GM19240 (cell line): ENCODE data around the gene DCLRE1B.

Experiments
- DNase-seq: peaks from one replicate; pipeline ENCODE4 v3.0.0; 2011; ENCODE audit warnings: low spot score; ENCODE audit not compliant: insufficient read length

DCLRE1B gene

DNA sequence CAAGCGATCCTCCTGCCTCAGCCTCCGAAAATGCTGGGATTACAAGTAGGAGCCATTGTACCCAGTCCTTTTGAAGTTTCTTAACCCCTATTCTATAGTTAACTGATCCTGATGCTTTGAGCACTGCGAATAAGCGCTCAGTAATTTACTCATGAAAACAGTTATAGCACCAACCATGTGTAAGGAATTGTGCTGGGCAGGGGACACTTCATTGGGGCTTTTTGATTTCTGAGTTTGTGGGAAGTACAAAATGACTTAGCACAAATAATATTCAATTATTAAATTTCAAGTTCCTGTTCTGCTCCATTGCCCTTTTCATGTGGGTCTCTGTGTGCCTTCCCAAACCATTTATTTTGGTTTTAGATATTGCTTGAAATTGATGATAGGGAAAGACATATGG, 17.8 kb downstream of the DCLRE1B start:
- no peak for DNase-seq

DNA sequence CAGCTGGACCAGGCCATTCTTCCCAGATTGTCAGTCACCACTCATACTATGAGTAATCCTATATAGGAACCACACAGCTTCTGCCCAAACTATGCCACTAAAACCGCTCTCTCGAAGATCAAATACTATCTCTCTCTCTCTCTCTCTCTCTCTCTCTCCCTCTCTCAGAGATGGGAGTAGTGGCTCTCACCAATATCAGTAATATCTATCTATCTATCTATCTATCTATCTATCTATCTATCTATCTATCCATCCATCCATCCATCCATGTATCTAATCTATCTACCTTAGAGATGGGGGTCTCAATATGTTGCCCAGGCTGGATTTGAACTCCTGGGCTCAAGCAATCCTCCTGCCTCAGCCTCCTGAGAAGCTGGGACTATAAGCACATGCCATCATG, 19.3 kb downstream of the DCLRE1B start:
- no peak for DNase-seq

DNA sequence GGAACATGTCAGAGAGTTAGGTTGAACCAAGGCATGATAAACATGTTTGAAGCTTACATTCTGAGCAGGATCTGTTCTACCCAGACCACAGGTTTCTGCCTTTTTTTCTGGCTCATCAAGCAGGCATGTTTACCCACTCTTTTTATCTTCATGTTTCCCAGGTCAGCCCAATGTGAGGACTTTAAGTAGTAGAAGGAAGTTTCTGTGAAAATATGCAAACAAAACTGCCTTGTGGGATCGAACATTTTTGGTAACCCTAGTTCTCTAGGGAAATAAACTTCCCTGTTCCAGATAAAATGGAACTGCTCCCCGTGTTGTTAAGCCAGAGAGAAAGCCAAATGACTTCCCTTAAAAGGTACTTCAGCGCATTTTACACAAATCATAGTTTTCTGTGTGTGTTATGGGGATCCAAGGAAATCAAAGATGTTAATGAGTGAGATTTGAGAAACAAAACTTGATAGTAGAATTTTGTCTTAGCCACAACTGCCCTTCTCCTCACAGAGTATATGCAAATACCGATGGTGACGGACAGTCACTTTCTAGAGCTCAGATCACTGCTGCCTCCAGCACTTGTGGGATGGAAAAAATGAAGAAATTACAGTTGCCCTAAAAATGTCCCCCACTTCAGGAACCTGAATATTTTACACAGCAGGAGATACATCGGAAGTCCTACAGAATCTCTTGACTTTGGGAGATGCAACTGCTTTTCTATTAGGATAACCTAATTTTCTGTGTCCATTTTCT, 23.2 kb downstream of the DCLRE1B start:
- peak; percentile 21 for DNase-seq

DNA sequence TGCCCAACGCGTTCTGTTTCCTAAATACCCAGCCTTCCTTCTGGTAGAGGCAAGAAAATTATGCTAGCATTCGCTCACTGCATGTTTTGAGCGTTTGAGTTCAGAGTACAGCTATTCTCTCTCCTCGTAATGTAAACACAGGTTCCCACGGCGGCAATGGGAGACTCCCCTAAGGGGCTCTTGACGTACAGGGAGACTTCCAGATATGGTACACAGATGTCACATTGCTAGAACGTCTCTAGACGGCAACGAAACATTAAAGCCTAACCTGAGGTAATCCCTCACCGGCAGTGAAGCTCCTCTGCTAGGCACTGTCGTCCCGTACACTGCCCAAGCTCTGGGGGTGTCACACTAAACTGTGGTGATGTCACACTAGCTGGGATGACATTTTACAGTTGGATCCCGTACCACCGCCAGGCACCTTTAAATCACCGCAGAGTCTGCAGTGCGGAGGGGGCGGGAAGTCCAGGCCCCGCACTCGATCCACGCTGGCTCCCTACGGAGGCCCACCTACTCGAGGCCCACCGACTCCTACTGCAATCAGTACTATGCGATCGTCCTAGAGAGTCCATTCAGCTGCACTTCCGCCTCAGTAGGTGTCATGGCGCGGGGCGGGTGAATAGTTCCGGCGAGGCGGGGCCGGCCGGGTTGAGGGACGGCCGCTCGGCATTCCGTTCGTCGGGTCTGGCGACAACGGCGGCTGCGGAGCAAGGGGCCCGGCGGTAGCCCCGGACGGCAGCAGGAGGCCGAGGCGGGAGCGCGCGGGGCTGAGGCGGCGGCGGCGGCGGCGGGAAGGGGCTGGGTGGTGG, 24.0 kb downstream of the DCLRE1B start, which contains the start of gene HIPK1:
Gene HIPK1, plus strand, starts transcription at position 384 of the 809 bp plus-strand sequence.
- peak; percentile 40 for DNase-seq

DNA sequence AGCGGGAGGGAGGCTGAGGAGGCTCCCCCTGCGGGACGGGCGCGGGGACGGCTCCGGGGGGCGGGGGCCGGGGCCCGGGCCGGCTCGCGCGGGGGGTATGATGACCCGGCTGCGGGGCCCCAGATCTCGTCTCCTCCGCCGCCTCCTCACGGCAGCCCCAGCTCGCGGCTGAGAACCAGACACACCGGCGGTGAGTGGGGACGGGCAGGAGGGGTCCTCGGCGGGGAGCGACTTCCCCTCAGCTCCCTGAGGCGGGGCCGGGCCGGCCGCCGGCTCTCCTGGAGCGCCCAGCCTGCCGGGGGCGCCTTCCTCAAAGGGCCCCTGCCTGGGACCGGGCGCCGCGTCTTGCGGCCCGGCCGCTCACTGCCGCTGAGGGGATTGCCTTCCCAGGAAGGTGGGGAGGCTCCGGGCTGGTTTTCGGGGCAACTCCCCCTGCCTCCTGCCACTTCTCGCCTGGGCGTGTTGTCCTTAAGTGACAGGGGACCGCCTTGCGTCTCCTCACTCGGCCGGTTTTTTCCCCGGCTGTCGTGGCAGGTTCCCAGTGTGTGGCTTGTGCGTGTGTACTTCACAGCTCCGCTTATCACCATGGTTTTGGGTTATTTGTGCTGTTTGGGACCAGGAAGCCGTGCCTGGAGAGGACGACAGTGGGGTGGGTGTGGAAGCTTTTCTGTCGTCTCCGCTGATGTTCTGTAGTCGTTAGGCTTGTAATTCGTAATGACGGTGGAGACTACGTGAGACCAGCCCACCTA, 24.8 kb downstream of the DCLRE1B start:
- DNase-seq, result peak; percentile 24

DNA sequence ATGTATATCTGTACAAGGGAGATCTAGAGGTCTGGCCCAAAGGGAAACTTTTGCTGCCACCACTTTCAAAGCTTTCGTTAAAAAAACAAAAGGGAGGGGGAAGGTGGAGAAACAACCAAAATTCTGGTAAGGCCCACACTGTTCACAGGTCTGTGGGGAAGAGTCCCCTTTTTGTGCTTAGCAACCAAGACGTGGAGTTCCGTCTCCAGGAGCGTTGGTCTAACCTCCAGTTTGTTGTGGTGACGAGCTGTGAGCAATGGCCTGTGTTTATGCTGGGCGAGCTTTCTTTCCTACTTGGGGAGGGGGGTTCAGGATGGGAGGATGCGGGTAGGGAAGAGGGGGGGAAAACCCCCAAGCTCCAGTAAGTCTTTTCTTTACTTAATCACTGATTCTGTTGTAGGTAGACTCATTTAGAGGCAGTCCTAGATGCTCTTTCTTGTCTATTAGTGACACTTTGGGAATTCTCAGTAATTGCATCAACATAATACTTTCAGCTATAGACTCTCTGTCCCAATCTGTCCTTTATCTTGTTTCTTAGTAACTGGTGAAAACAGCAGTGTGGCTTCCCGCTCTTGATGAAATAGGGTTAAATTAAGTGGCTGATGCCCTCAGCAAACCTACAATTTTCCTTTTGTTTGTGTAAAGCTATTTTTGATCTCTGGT, 25.5 kb downstream of the DCLRE1B start:
- DNase-seq, result no peak

DNA sequence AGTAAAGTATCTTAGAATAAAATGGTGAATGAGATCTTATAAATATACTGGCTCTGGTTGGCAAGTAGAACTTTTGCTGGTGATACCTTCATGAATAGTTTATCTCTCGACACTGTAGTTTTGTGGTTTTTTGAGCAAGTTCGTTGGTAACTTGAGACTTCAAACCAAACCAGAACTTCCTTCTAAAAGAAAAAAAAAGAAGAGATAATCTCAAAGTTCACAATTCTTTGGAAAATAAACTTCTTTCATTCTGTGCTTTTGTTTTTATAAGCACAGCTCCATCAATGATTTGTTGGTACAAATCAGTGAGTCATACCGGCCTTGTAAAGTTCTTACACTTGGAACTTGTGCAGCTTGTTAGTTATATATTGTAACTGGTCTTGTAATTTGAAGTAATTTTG, 26.3 kb downstream of the DCLRE1B start:
- DNase-seq, result no peak

DNA sequence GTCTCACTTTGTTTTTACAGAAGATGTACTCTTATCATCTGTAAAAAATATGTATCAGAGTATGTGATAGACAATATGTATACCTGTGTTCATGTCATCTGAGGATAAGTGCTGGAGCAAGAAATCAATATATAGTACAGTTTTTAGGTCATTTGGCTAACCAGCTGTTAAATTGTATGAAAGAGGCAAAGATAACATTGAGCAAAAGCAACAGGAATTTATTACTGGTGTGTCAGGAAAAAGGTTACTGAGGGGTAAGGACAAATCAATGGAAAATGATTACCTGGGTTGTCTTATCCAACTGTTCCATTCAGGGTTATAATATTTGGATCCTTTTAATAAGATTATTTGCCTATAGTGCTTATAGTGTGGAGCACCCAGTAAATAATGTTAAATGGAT, 28.9 kb downstream of the DCLRE1B start:
- no peak for DNase-seq

DNA sequence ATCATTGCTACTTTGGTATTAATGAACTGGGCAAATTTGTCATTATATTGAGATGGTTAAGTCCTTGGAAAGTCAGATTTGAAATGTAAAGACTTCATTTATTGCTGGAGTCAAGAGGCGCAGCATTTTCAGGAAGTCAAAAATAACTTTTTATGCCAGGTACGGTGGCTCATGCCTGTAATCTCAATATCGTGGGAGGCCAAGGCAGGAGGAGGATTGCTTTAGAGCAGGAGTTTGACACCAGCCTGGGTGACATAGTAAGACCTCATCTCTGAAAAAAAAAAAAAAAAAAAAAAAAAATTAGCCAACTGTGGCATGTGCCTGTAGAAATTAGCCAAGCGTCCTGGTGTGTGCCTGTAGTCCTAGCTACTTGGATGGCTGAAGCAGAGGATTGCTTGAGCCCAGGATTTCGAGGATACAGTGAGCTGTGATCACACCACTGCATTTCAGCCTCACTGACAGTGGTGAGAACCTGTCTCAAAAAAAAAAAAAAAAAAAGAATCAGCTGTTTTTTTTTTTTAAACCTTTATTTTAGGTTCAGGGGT, 29.5 kb downstream of the DCLRE1B start:
- DNase-seq, result no peak

DNA sequence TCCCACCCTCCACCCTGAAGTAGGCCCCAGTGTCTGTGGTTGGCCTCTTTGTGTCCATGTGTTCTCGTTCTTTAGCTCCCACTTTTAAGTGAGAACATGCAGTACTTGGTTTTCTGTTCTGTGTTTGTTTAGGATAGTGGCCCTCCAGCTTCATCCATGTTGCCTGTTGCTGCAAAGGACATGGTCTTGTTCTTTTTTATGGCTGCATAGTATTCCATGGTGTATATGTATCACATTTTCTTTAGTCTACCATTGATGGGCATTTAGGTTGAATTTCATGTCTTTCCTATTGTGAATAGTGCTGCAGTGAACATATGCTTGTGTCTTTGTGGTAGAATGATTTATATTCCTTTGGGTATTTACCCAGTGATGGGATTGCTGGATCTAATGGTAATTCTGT, 30.1 kb downstream of the DCLRE1B start:
- DNase-seq, result no peak

DNA sequence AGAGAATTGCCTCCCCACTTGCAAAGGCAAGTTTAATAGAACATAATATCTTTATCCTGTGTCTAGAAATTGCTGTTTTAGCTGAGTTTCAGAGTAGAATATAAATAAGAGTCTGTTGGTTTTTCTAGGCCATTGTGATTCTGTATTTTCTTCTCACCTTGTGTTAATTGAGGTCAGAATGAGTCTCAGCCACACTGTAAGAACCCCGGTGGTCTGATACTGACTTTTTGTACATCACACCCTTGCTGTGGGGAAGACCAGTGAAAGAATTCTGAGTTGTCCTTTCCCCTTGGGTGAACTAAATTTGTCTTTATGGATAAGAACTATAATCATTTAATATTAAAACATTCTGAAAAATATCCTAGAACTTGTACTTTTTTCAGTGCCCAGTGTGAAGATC, 30.8 kb downstream of the DCLRE1B start:
- no peak for DNase-seq

DNA sequence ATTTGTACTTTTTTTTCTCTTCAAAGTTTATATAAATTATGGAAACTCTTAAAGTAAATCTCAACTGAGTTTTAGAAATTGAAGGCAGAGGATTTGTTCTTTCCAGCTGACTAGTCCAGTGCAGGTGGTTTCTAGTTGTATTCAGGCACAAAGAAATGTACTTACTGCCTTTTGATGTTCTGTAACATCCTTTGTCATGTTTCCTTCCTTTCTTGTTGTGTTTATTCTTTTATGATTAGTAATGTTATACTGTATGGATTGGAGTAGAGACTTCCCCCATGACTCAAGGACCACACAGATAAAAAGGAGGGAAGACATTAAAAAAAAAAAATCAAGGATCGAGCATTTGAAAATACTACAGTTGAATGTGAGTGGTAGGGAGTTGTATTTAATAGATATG, 32.0 kb downstream of the DCLRE1B start:
- DNase-seq, result no peak

DNA sequence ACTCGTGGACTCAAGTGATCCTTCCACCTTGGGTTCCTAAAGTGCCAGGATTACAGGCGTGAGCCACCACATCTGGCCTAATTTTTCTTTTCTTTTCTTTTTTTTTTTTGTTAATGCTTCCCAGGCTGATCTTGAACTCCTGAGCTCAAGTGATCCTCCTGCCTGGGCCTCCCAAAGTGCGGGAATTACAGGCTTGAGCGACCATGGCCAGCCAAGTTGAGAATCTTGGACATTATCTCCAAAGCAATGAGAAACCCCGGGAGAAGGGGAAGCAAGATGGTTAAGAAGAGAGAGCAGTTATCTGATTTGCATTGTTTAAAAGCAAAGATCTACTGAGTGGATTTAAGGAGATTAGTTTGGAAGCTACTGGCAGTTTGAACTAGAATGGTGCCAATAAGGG, 33.1 kb downstream of the DCLRE1B start:
- DNase-seq, result no peak

DNA sequence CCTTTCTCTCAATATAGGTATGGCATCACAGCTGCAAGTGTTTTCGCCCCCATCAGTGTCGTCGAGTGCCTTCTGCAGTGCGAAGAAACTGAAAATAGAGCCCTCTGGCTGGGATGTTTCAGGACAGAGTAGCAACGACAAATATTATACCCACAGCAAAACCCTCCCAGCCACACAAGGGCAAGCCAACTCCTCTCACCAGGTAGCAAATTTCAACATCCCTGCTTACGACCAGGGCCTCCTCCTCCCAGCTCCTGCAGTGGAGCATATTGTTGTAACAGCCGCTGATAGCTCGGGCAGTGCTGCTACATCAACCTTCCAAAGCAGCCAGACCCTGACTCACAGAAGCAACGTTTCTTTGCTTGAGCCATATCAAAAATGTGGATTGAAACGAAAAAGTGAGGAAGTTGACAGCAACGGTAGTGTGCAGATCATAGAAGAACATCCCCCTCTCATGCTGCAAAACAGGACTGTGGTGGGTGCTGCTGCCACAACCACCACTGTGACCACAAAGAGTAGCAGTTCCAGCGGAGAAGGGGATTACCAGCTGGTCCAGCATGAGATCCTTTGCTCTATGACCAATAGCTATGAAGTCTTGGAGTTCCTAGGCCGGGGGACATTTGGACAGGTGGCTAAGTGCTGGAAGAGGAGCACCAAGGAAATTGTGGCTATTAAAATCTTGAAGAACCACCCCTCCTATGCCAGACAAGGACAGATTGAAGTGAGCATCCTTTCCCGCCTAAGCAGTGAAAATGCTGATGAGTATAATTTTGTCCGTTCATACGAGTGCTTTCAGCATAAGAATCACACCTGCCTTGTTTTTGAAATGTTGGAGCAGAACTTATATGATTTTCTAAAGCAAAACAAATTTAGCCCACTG, 35.5 kb downstream of the DCLRE1B start:
- DNase-seq, result no peak

DNA sequence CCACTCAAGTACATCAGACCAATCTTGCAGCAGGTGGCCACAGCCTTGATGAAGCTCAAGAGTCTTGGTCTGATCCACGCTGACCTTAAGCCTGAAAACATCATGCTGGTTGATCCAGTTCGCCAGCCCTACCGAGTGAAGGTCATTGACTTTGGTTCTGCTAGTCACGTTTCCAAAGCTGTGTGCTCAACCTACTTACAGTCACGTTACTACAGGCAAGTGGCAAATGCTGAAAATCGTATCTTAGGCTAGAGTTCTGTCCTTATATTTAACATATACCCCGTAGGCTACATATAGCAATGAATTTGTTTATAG, 36.1 kb downstream of the DCLRE1B start:
- DNase-seq, result no peak

DNA sequence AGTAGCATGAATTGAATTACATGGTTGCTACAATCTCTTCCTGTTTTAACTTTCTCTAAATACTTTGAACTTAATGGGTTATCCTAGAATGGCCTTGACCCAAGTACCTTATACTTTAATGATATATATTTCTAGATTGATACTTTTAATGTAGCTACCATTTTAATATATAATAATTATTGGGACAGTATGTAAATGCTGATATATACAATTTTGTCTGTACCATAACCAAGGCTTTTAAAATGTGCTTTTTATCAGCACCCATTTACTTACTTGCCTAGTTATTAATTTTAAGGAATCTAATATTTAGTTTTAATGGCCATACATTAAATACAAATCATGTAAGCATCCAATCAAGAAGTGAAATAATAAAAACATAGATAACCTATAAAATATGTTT, 37.4 kb downstream of the DCLRE1B start:
- DNase-seq, result no peak

DNA sequence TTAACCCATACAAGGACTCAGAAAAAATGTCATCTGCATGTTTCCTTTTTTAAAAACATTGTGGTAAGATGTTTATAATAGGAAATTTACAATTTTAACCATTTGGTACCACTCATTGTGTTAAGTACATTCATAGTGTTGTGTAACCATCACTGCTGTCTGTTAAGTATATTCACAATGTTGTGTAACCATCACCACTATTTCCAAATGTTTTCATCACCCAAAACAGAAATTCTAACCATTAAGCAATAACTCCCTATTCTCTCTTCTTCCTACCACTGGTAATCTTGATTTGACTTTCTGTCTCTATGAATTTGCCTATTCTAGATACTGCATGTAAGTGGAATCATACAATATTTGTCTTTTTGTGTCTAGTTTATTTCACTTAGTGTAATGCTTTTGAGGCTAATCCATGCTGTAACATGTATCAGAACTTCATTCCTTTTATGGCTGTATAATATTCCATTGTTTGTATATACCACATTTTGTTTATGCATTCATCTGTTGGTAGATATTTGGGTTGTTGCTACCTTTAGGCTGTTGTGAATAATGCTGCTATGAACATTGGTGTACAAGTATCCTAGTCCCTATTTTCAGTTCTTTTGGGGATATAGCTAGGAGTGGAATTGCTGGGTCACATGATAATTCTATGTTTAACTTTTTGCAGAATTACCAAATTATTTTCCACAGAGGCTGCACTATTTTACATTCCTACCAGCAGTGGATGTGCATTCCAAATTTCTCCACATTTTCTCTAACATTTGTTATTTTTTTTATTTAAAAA, 38.1 kb downstream of the DCLRE1B start:
- no peak for DNase-seq

DNA sequence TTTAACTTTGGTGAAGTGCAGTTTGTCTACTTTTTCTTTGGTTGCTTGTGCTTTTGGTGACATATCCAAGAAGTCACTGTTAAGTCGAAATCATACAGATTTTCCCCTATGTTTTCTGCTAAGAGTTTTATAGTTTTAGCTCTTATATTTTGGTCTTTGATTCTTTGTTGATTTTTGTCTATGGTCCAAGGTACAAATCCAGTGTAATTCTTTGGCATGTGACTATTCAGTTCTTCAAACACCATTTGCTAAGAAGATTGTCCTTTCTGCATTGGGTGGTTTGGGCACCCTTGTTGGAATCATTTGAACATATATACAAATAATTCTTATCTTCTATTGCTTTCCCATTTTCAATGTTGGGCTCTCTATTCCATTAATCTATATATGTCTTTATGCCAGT, 40.2 kb downstream of the DCLRE1B start:
- no peak for DNase-seq

DNA sequence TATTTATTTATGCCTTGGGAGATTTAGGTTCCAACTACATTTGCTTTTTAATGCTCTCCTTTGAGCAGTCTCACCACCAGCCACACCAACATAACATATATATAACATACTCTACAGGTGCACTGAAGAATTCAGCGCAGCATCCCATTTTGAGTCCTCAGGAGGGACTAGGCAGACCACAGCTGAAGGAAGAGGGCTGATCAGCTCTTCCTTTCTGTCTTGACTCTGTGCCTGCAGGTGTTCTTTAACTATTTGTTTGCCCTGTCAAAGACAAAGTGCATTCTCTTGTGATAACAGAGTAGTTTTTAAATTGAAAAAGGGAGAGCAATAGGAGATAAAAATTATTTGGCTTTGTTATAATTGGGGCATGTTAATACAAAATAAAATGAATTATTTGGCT, 41.0 kb downstream of the DCLRE1B start:
- DNase-seq, result no peak
